GM12801 (cell line): Measurements from ENCODE around the gene SULT2B1.

ENCODE experiments used
- TF ChIP-seq, protein P1 (sequence below): IDR thresholded peaks from one replicate; pipeline ENCODE4 v1.5.1; 2011; ENCODE audit warnings: control low read depth; ENCODE audit not compliant: insufficient read length; ENCODE audit errors: extremely low read depth

Gene SULT2B1

DNA sequence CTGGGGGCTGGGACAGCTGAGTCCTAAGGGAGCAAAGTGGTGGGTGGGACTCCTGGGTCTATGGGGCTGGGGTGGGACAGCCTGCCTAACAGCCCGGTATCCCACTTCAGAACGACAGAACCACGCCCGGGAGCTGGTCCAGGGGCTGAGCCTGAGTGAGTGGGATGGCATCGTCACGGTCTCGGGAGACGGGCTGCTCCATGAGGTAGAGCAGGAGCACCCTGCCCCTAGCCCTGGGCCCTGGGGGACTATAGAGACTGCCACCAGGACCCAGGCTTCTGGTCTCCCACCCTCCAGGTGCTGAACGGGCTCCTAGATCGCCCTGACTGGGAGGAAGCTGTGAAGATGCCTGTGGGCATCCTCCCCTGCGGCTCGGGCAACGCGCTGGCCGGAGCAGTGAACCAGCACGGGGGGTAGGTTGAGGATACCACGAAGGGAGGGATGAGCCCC is 75.9 kb downstream of the SULT2B1 start:
- TF ChIP-seq, protein P1, sequence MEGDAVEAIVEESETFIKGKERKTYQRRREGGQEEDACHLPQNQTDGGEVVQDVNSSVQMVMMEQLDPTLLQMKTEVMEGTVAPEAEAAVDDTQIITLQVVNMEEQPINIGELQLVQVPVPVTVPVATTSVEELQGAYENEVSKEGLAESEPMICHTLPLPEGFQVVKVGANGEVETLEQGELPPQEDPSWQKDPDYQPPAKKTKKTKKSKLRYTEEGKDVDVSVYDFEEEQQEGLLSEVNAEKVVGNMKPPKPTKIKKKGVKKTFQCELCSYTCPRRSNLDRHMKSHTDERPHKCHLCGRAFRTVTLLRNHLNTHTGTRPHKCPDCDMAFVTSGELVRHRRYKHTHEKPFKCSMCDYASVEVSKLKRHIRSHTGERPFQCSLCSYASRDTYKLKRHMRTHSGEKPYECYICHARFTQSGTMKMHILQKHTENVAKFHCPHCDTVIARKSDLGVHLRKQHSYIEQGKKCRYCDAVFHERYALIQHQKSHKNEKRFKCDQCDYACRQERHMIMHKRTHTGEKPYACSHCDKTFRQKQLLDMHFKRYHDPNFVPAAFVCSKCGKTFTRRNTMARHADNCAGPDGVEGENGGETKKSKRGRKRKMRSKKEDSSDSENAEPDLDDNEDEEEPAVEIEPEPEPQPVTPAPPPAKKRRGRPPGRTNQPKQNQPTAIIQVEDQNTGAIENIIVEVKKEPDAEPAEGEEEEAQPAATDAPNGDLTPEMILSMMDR = no peak

DNA sequence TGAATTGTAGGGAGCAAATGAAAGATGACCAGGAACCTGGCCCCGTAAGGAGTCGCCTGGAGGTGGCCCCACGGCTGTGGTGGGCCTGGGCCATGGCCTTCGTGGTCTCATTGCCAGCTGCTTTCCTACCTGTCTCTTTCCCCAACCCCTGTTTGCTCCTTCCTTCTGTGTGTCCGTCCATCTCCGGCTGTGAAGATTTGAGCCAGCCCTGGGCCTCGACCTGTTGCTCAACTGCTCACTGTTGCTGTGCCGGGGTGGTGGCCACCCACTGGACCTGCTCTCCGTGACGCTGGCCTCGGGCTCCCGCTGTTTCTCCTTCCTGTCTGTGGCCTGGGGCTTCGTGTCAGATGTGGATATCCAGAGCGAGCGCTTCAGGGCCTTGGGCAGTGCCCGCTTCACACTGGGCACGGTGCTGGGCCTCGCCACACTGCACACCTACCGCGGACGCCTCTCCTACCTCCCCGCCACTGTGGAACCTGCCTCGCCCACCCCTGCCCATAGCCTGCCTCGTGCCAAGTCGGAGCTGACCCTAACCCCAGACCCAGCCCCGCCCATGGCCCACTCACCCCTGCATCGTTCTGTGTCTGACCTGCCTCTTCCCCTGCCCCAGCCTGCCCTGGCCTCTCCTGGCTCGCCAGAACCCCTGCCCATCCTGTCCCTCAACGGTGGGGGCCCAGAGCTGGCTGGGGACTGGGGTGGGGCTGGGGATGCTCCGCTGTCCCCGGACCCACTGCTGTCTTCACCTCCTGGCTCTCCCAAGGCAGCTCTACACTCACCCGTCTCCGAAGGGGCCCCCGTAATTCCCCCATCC is 76.7 kb downstream of the SULT2B1 start:
- TF ChIP-seq, protein P1 = no peak

DNA sequence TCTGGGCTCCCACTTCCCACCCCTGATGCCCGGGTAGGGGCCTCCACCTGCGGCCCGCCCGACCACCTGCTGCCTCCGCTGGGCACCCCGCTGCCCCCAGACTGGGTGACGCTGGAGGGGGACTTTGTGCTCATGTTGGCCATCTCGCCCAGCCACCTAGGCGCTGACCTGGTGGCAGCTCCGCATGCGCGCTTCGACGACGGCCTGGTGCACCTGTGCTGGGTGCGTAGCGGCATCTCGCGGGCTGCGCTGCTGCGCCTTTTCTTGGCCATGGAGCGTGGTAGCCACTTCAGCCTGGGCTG is 77.3 kb downstream of the SULT2B1 start:
- TF ChIP-seq, protein P1 = no peak

DNA sequence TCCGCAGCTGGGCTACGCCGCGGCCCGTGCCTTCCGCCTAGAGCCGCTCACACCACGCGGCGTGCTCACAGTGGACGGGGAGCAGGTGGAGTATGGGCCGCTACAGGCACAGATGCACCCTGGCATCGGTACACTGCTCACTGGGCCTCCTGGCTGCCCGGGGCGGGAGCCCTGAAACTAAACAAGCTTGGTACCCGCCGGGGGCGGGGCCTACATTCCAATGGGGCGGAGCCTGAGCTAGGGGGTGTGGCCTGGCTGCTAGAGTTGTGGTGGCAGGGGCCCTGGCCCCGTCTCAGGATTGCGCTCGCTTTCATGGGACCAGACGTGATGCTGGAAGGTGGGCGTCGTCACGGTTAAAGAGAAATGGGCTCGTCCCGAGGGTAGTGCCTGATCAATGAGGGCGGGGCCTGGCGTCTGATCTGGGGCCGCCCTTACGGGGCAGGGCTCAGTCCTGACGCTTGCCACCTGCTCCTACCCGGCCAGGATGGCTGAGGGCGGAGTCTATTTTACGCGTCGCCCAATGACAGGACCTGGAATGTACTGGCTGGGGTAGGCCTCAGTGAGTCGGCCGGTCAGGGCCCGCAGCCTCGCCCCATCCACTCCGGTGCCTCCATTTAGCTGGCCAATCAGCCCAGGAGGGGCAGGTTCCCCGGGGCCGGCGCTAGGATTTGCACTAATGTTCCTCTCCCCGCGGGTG is 77.8 kb downstream of the SULT2B1 start:
- TF ChIP-seq, protein P1 = no peak

DNA sequence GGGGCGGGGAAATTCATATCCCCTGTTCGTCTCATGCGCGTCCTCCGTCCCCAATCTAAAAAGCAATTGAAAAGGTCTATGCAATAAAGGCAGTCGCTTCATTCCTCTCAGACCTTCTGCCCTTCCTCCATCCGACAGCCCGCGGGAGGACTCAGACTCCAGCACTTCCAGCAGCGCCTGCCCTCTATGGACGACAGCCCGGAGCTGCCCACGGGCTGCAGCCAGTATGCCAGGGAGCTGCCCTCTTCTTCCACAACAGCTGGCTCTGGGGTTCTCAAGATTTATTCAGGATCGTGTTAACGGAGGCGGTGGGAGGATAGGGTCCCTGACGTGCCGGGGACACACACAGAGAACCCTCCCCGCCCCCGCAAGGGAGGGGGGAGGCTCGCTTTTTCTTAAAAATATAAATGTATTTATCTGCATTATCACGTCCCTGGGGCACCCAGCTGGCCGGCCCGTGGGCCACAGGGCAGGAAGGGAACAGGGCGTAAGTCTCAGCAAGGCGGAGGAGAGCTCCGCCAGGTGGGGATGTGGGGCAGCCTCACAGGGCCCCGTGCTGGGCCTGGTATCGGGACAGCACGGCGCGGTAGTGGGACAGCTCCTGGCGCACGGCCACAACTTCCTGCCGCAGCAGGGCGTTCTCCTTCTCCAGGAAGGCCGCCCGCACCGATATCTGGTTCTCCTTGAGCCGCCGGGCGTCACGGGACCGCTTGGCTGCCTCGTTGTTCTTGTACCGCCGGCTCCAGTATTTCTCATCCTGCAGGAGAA is 78.5 kb downstream of the SULT2B1 start:
- TF ChIP-seq, protein P1 = no peak

DNA sequence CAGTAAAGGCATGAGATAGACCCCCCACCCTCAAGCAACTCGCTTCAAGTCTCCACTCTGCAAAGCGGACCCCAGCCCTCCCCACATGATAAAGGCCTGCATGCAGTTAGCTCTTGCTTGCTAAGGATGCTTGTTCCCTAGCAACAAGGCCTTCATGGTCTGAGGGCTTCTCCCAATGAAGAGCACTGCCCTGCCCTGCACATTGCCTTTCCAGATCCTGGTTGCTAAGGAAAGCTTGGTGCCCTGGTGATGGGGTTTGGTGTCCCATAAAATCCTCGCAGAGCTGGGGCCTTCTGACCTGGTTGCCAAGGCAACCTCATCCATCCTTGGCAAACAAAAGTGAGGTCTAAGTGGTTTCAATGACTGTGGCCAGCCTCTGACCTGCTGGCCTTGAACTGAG is 79.3 kb downstream of the SULT2B1 start:
- TF ChIP-seq, protein P1 = no peak

DNA sequence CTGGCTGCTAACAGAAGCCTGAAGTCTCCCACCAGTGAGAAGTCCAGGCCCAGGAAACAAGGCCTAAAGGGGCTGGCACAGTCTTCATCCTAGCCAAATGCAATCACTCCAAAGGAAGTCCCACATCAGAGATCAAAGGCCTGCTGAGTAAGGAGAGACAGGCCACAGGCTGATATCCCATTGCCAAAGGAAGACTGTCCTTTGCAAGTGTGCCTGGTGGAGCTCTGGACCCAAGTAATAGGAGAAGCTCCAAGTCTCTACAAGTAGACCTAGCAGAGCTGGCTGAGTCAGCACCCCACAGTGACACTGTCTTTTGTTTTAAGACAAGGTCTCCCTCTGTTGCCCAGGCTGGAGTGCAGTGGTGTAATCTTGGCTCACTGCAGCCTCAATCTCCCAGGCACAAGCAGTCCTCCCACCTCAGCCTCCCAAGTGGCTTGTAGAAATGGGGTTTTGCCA is 80.7 kb downstream of the SULT2B1 start:
- TF ChIP-seq, protein P1 = no peak
